OCI-M2 (cell line): ENCODE data around the gene HSD17B8.

ENCODE experiments used
- DNase-seq: peaks from one replicate; lab custom pipeline; 2025; ENCODE audit not compliant: unreplicated experiment; lab: John Stamatoyannopoulos, UW

HSD17B8 gene

GRCh38 chr6:33171016-33171879 is 33.2 kb upstream of the HSD17B8 start:
- no peak for DNase-seq

- no peak for DNase-seq
These were observed 32.4 kb upstream of the HSD17B8 start for GRCh38 chr6:33171880-33172687.

GRCh38 chr6:33172688-33173534 is 31.5 kb upstream of the HSD17B8 start:
- no peak for DNase-seq

- no peak for DNase-seq
These were observed 30.8 kb upstream of the HSD17B8 start for GRCh38 chr6:33173535-33174180.

- DNase-seq, result no peak
These were observed 29.7 kb upstream of the HSD17B8 start for GRCh38 chr6:33174784-33175183.

- no peak for DNase-seq
These were observed 28.9 kb upstream of the HSD17B8 start for GRCh38 chr6:33175436-33176069.

- no peak for DNase-seq
These were observed 27.5 kb upstream of the HSD17B8 start for GRCh38 chr6:33176906-33177305.

GRCh38 chr6:33177552-33178446 is 26.7 kb upstream of the HSD17B8 start:
- DNase-seq, result no peak

GRCh38 chr6:33178755-33179475 is 25.5 kb upstream of the HSD17B8 start:
- DNase-seq, result no peak

GRCh38 chr6:33181141-33181540 is 23.3 kb upstream of the HSD17B8 start:
- DNase-seq, result no peak

- no peak for DNase-seq
These were observed 21.3 kb upstream of the HSD17B8 start for GRCh38 chr6:33183071-33183683.

GRCh38 chr6:33185190-33185589 is 19.3 kb upstream of the HSD17B8 start:
- DNase-seq, result no peak

GRCh38 chr6:33185654-33186187 is 18.7 kb upstream of the HSD17B8 start:
- DNase-seq, result no peak

- no peak for DNase-seq
These were observed 16.6 kb upstream of the HSD17B8 start for GRCh38 chr6:33187809-33188208.

- no peak for DNase-seq
These were observed 15.3 kb upstream of the HSD17B8 start for GRCh38 chr6:33189164-33189563.

- DNase-seq, result no peak
These were observed 14.6 kb upstream of the HSD17B8 start for GRCh38 chr6:33189625-33190448.

GRCh38 chr6:33190504-33191107 is 13.8 kb upstream of the HSD17B8 start:
- DNase-seq, result no peak
